Esophagus muscularis mucosa (tissue), 2 donors: Measurements from ENCODE around the gene CHST14.

Source experiments
- EP300 ChIP-seq: sonication (generic); formaldehyde crosslinking; IDR thresholded peaks from one replicate; pipeline ENCODE4 v1.6.1; 2017; ENCODE audit warnings: antibody characterized with exemption
- POLR2A ChIP-seq: fragments of 450-650 bp; IDR thresholded peaks from one replicate; pipeline ENCODE4 v1.6.1; 2017; ENCODE audit warnings: antibody characterized with exemption, moderate library complexity, mild to moderate bottlenecking, low read depth

DNA sequence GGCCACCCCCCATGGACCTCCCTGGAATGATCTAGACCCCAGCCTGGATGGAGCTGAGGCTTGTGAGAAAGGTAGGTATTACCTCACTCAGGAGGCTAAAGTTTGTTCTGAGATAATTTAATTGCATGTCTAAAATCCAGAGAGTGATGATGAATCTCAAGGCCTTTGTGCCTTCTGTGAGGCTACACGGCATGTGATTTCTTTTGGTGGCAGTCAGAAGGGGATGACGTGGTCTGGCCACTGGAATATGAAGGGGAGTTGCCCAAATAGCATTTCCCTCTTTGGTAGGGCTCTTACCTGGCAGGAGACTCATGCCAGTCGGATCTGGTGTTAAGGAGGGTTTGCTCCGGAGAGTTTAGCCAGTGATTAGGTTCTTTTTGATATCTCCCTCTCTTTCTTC is 27.5 kb upstream of the CHST14 start:
- no peak for TF ChIP-seq POLR2A
- no peak for TF ChIP-seq EP300
